Stomach (tissue), 4 donors: ENCODE data around the gene RASD2.

Experiments
- POLR2A ChIP-seq, 4 donors: fragments of 450-650 bp; IDR thresholded peaks; one replicate each; pipeline ENCODE4 v1.6.1; 2016; ENCODE audit warnings: antibody characterized with exemption in 4 of 4, control low read depth in 2 of 4, mild to moderate bottlenecking in 1 of 4, moderate library complexity in 1 of 4
- TF ChIP-seq, protein P1 (sequence below), 7 experiments: fragments of 450-650 bp in 4 of 7; fragments of 200-600 bp in 3 of 7; sonication (generic) in 3 of 7; IDR thresholded peaks; one replicate each; pipeline ENCODE4 v1.5.1; 2016 to 2019; ENCODE audit warnings: antibody characterized with exemption in 7 of 7, control low read depth in 2 of 7, mild to moderate bottlenecking in 1 of 7

DNA sequence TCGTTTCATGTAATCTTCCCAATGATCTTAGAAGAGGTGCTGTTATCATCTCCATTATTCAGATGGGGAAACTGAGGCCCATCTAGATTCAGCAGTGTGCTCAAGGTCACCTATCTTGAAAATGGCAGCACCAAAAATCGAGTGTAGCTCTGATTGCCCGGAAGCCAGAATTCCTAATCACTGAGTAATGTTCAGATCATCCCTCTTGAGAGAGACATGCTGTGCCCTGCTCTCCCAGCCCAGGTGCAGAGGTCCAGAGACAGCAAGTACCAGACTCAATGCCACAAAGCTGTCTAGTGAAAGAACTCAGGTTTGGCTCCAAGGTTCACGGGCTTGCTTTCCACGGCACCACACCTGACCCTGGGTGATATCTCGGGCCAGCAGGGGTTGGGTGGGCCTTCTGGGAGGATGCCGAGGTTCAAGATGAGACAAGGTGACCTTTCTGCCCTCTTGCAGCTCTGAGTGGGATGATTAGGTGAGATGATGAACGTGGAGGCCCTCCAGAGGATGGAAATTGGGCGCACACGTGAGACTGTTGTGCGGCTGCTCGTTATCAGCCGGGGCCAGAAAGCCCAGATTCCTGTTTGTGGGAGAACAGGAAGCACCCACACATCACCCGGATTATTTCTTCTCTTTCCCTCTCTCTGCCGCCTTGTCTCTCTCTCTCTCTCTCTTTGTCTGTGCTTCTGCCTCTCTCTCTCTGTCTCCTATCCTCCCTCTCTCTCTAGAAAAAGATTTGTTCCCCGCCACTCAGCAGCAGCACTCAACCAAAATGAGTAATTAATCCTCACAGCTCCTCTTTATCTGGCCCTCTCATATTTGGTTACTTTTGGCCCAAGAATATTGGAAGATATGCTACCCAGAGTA, 19.0 kb upstream of the RASD2 start:
- TF ChIP-seq, protein P1, sequence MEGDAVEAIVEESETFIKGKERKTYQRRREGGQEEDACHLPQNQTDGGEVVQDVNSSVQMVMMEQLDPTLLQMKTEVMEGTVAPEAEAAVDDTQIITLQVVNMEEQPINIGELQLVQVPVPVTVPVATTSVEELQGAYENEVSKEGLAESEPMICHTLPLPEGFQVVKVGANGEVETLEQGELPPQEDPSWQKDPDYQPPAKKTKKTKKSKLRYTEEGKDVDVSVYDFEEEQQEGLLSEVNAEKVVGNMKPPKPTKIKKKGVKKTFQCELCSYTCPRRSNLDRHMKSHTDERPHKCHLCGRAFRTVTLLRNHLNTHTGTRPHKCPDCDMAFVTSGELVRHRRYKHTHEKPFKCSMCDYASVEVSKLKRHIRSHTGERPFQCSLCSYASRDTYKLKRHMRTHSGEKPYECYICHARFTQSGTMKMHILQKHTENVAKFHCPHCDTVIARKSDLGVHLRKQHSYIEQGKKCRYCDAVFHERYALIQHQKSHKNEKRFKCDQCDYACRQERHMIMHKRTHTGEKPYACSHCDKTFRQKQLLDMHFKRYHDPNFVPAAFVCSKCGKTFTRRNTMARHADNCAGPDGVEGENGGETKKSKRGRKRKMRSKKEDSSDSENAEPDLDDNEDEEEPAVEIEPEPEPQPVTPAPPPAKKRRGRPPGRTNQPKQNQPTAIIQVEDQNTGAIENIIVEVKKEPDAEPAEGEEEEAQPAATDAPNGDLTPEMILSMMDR (IDR thresholded peaks at IDR 0.05) = no peak
- TF ChIP-seq POLR2A (IDR thresholded peaks at IDR 0.05) = no peak
